IMR-90 (cell line): ENCODE data around the gene NPEPL1.

Source experiments
- CEBPB ChIP-seq: IDR thresholded peaks from 2 replicates; pipeline ENCODE4 v1.6.1; 2012; ENCODE audit warnings: low read depth, low read length, improper control_type of control experiment
- POLR2A ChIP-seq: IDR thresholded peaks from 2 replicates; pipeline ENCODE4 v1.6.1; 2012; ENCODE audit warnings: mild to moderate bottlenecking, low read depth, low read length
- RAD21 ChIP-seq: IDR thresholded peaks from 2 replicates; pipeline ENCODE4 v1.6.1; 2012; ENCODE audit warnings: low read length, improper control_type of control experiment
- RFX5 ChIP-seq: IDR thresholded peaks from 2 replicates; pipeline ENCODE4 v1.8.0; 2012; ENCODE audit warnings: low read depth, mild to moderate bottlenecking, low read length, moderate library complexity
- TF ChIP-seq, protein P1 (sequence below): conservative IDR thresholded peaks from 2 replicates; pipeline ENCODE4 v1.5.1; 2012; ENCODE audit warnings: mild to moderate bottlenecking, low read depth, low read length, improper control_type of control experiment

DNA sequence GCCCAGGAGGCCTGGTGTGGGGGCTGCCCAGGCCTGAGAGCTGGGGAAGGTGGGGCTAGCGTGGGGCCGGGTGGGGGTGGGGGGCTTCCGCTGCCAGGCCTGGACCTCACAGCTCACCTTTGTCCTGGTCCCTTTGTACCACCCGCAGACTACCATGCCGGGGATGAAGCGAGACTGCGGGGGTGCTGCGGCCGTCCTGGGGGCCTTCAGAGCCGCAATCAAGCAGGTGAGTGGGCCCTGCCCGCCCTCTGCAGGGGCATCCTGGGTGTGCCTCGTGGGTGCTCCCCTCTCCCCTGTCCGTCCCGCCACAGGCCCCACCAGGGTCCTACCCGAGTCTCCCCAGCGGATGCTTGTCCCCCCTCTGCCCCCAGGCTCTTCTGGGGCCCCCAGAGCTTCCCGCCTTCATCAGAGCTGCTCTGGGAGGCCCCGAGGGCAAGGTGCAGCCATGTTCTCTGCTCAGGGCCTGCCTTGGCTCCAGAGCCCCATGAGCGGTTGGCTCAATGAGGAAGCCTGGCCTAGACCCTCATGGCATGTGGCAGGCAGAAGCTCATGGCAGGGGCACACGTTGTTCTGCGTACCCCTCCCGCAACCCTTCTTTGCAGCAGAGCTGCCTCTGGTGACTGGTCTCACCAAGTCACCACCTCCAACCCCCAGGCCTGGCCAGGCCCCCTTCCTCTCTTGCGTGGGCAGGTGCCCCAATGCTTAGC, 14.5 kb downstream of the NPEPL1 start:
- TF ChIP-seq CEBPB (no peak), RAD21 (no peak), POLR2A (no peak), RFX5 (no peak)
- TF ChIP-seq, protein P1, sequence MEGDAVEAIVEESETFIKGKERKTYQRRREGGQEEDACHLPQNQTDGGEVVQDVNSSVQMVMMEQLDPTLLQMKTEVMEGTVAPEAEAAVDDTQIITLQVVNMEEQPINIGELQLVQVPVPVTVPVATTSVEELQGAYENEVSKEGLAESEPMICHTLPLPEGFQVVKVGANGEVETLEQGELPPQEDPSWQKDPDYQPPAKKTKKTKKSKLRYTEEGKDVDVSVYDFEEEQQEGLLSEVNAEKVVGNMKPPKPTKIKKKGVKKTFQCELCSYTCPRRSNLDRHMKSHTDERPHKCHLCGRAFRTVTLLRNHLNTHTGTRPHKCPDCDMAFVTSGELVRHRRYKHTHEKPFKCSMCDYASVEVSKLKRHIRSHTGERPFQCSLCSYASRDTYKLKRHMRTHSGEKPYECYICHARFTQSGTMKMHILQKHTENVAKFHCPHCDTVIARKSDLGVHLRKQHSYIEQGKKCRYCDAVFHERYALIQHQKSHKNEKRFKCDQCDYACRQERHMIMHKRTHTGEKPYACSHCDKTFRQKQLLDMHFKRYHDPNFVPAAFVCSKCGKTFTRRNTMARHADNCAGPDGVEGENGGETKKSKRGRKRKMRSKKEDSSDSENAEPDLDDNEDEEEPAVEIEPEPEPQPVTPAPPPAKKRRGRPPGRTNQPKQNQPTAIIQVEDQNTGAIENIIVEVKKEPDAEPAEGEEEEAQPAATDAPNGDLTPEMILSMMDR, result no peak
